Tibial nerve (tissue), 4 donors: ENCODE data around the gene MPZL3. TPM values are rescaled to one million over a fixed set of nuclear protein-coding genes. Genes with fewer than 3 reads are reported as not detected.

Source experiments
- DNase-seq, 2 donors: peaks; one replicate each; pipeline ENCODE4 v3.0.0-alpha.2; 2019; ENCODE audit warnings: low spot score in 2 of 2
- H3K27ac ChIP-seq, 4 donors: fragments of 200-600 bp; sonication (generic) in 3 of 4; one replicate each; pipeline ENCODE4 v1.5.1; 2017 to 2019; ENCODE audit warnings: mild to moderate bottlenecking in 1 of 4
- H3K27me3 ChIP-seq, 2 donors: fragments of 200-600 bp; sonication (generic) in 1 of 2; one replicate each; pipeline versions ENCODE4 v1.5.1 to v1.6.0; 2017 to 2019
- H3K36me3 ChIP-seq, 3 donors: fragments of 200-600 bp; sonication (generic); one replicate each; pipeline ENCODE4 v1.5.1; 2018 to 2019
- H3K4me1 ChIP-seq, 4 donors: fragments of 200-600 bp; sonication (generic) in 3 of 4; one replicate each; pipeline ENCODE4 v1.5.1; 2017 to 2019
- H3K4me3 ChIP-seq, 4 donors: fragments of 200-600 bp; sonication (generic) in 3 of 4; one replicate each; pipeline ENCODE4 v1.5.1; 2017 to 2019; ENCODE audit warnings: mild to moderate bottlenecking in 1 of 4, moderate library complexity in 1 of 4
- H3K9me3 ChIP-seq, 4 donors: fragments of 200-600 bp; sonication (generic) in 3 of 4; one replicate each; pipeline ENCODE4 v1.5.1; 2017 to 2019
- EP300 ChIP-seq, 2 donors: sonication (generic); formaldehyde crosslinking; IDR thresholded peaks; one replicate each; pipeline ENCODE4 v1.6.1; 2017; ENCODE audit warnings: antibody characterized with exemption in 2 of 2, mild to moderate bottlenecking in 1 of 2
- POLR2A ChIP-seq, 2 donors: fragments of 450-650 bp; IDR thresholded peaks; one replicate each; pipeline ENCODE4 v1.6.1; 2017; ENCODE audit warnings: antibody characterized with exemption in 2 of 2, mild to moderate bottlenecking in 2 of 2, moderate library complexity in 2 of 2
- WGBS, 2 donors: methylation state at CpG; one replicate each; pipeline ENCODE4 v1.1.5; 2018; 5-methylcytosine and 5-hydroxymethylcytosine counted together
- total RNA-seq, 4 donors: library from RNA; depleted of rRNA; stranded (reverse); fragments of >200 nt; gene quantifications; one replicate each; pipeline ENCODE4 v1.1.0, GENCODE V29; 2016
- TF ChIP-seq, protein P1 (sequence below), 5 experiments: fragments of 200-600 bp in 3 of 5; fragments of 450-650 bp in 2 of 5; sonication (generic) in 3 of 5; IDR thresholded peaks; one replicate each; pipeline ENCODE4 v1.5.1; 2016 to 2019; ENCODE audit warnings: antibody characterized with exemption in 5 of 5, mild to moderate bottlenecking in 3 of 5, moderate library complexity in 2 of 5

The MPZL3 gene
- total RNA-seq, 4 donors from 2014 or later = 0.87 to 3.1 (median 1.9) TPM

DNA sequence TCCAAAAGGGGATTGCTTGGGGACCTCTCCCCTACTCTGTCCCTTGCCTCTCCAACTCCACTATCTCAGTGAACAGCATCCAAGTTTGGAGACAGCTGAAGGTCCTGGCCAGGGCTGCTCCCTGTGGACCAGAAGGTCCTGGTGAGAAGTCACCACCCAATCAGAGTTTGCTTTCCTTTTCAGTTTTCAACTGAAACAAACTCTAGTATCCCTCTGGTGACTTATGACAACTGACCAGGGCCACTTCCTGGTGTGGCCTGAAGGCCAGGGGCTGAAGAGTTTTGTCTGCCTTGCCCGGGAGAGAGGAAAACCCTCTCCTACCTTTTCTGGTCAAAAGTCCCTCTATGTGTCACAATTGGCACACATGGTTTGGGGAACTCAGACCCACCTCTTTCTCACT is 32.4 kb downstream of the MPZL3 start:
- Histone ChIP-seq H3K4me1 (peaks cover 0 to 4% (median 0%) of the 10 kb centered on the region in 4 donors), H3K27me3 (peaks cover 0 to 48% of the 10 kb centered on the region in 2 donors), H3K9me3 (no peaks in the 10 kb centered on the region), H3K36me3 (no peaks in the 10 kb centered on the region), H3K27ac (no peak overlapping the region), H3K4me3 (no peak overlapping the region)
- WGBS, 2 donors = 43 to 56% methylated on average over 1 of the region's 1 CpG
- DNase-seq = no peak
- TF ChIP-seq, protein P1, sequence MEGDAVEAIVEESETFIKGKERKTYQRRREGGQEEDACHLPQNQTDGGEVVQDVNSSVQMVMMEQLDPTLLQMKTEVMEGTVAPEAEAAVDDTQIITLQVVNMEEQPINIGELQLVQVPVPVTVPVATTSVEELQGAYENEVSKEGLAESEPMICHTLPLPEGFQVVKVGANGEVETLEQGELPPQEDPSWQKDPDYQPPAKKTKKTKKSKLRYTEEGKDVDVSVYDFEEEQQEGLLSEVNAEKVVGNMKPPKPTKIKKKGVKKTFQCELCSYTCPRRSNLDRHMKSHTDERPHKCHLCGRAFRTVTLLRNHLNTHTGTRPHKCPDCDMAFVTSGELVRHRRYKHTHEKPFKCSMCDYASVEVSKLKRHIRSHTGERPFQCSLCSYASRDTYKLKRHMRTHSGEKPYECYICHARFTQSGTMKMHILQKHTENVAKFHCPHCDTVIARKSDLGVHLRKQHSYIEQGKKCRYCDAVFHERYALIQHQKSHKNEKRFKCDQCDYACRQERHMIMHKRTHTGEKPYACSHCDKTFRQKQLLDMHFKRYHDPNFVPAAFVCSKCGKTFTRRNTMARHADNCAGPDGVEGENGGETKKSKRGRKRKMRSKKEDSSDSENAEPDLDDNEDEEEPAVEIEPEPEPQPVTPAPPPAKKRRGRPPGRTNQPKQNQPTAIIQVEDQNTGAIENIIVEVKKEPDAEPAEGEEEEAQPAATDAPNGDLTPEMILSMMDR (IDR thresholded peaks at IDR 0.05) = no peak
- TF ChIP-seq EP300 (IDR thresholded peaks at IDR 0.05) (no peak), POLR2A (IDR thresholded peaks at IDR 0.05) (no peak)

GRCh38 chr11:118219244-118219643 is 32.9 kb downstream of the MPZL3 start:
- TF ChIP-seq EP300 (IDR thresholded peaks at IDR 0.05) (no peak), POLR2A (IDR thresholded peaks at IDR 0.05) (no peak)
- TF ChIP-seq, protein P1 (IDR thresholded peaks at IDR 0.05) = no peak
- peaks cover 0 to 48% of the 10 kb centered on the region in 2 donors for H3K27me3 ChIP-seq

GRCh38 chr11:118217575-118217974 is 34.6 kb downstream of the MPZL3 start:
- Histone ChIP-seq H3K27ac (no peak overlapping the region), H3K9me3 (no peaks in the 10 kb centered on the region), H3K27me3 (peaks cover 0 to 48% of the 10 kb centered on the region in 2 donors), H3K4me3 (no peak overlapping the region), H3K36me3 (no peaks in the 10 kb centered on the region), H3K4me1 (peaks cover 0 to 4% (median 0%) of the 10 kb centered on the region in 4 donors)
- no peak for TF ChIP-seq POLR2A (IDR thresholded peaks at IDR 0.05)
- TF ChIP-seq EP300 (IDR thresholded peaks at IDR 0.05) = no peak
- TF ChIP-seq, protein P1 (IDR thresholded peaks at IDR 0.05) = no peak
- 79 to 88% methylated on average over 3 of the region's 3 CpGs for WGBS, 2 donors
- no peak for DNase-seq

More at GRCh38 chr11:118219244-118219643, 32.9 kb downstream of the MPZL3 start:
- H3K36me3 ChIP-seq = no peaks in the 10 kb centered on the region
- no peak for DNase-seq
- no peaks in the 10 kb centered on the region for H3K9me3 ChIP-seq
- H3K4me3 ChIP-seq = no peak overlapping the region
- H3K27ac ChIP-seq = no peak overlapping the region
- peaks cover 0 to 4% (median 0%) of the 10 kb centered on the region in 4 donors for H3K4me1 ChIP-seq

DNA sequence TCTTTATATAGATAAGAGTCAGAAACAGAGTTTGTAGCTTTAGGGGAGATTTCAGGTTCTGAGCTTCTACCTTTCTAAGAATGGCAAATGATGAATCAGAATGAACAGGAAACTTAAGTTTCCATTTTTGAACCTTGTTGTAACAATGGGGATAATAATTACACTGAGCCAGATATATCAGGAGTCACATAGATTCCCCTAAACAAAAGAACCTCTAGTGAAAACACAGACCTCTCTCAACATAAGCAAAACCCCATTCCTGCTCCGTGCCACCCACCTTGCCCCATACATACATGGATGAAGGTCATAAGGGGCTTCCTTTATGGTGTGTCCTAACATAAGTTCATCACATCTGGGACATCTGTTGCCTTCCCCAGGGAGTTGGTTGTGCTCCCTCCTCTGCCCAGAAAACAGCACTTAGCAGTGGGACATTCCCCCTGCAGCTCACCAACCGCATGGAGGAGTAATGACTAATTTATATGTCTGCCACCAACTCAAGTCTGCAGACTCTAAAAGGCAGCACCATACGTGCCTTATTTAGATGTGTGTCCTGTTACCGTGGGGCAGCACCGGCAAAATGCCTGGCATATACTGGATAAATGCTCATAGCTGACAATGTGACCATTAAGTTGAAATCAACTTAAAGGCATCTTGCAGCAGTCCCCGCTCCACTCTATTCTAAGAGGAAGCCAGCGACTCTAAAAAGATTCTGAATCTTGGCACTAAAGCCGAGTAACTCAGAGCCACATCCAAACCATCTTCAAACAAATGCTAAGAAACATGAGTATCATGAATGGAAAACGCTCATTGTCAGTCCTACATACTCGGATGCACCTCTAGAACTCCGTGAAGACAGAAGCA is 35.3 kb downstream of the MPZL3 start:
- TF ChIP-seq EP300 (IDR thresholded peaks at IDR 0.05) (no peak), POLR2A (IDR thresholded peaks at IDR 0.05) (no peak)
- TF ChIP-seq, protein P1 (IDR thresholded peaks at IDR 0.05) = no peak
- H3K27me3 ChIP-seq = peaks cover 0 to 48% of the 10 kb centered on the region in 2 donors
- no peak overlapping the region for H3K4me3 ChIP-seq
- H3K27ac ChIP-seq = no peak overlapping the region
- H3K36me3 ChIP-seq = no peaks in the 10 kb centered on the region
- WGBS, 2 donors = 69 to 70% methylated on average over 11 of the region's 11 CpGs
- H3K9me3 ChIP-seq = no peaks in the 10 kb centered on the region
- no peak for DNase-seq
- peaks cover 0 to 4% (median 0%) of the 10 kb centered on the region in 4 donors for H3K4me1 ChIP-seq

- H3K27me3 ChIP-seq = peaks cover 0 to 48% of the 10 kb centered on the region in 2 donors
These were observed 36.4 kb downstream of the MPZL3 start for GRCh38 chr11:118215765-118216164.

More at GRCh38 chr11:118215765-118216164, 36.4 kb downstream of the MPZL3 start:
- TF ChIP-seq POLR2A (IDR thresholded peaks at IDR 0.05) = no peak
- TF ChIP-seq, protein P1 (IDR thresholded peaks at IDR 0.05) = no peak
- H3K4me1 ChIP-seq = peaks cover 0 to 4% (median 0%) of the 10 kb centered on the region in 4 donors
- 86 to 88% methylated on average over 7 of the region's 7 CpGs for WGBS, 2 donors
- no peaks in the 10 kb centered on the region for H3K36me3 ChIP-seq
- H3K27ac ChIP-seq = peak overlapping the region in 1 of 4 donors; percentile 34
- H3K4me3 ChIP-seq = no peak overlapping the region
- H3K9me3 ChIP-seq = no peaks in the 10 kb centered on the region
- no peak for DNase-seq
